SJCRH30 (cell line): ENCODE results near the gene AASDH. TPM values are rescaled to one million over a fixed set of nuclear protein-coding genes. Genes with fewer than 3 reads are reported as not detected.
"Not testable (repeated sequence)": the region's sequence is repeated elsewhere in the genome, so short reads cannot be mapped to it uniquely, and the experiment has no call there.

Experiments
- DNase-seq, 2 experiments: peaks; one replicate each; pipeline ENCODE4 v3.0.0-alpha.2; 2015 to 2020
- H3K27ac ChIP-seq: fragments of 250-450 bp; sonication (Bioruptor Pico); 2 replicates; pipeline ENCODE4 v1.5.1; 2020; ENCODE audit warnings: mild to moderate bottlenecking, moderate library complexity
- H3K27me3 ChIP-seq: fragments of 250-450 bp; sonication (Bioruptor Pico); 2 replicates; pipeline ENCODE4 v1.5.1; 2020; ENCODE audit warnings: mild to moderate bottlenecking, moderate library complexity
- H3K36me3 ChIP-seq: fragments of 250-450 bp; sonication (Bioruptor Pico); 2 replicates; pipeline ENCODE4 v1.5.1; 2020; ENCODE audit warnings: mild to moderate bottlenecking, moderate library complexity
- H3K4me1 ChIP-seq: fragments of 250-450 bp; sonication (Bioruptor Pico); 2 replicates; pipeline ENCODE4 v1.5.1; 2020; ENCODE audit warnings: mild to moderate bottlenecking, moderate library complexity
- H3K4me3 ChIP-seq: fragments of 250-450 bp; sonication (Bioruptor Pico); 2 replicates; pipeline ENCODE4 v1.5.1; 2020; ENCODE audit warnings: mild to moderate bottlenecking, moderate library complexity
- H3K9me3 ChIP-seq: fragments of 250-450 bp; sonication (Bioruptor Pico); replicated peaks from 2 replicates; pipeline ENCODE4 v1.5.1; 2020; ENCODE audit warnings: mild to moderate bottlenecking, moderate library complexity
- total RNA-seq: library from RNA; depleted of rRNA; stranded (reverse); fragments of >200 nt; shearing (Covaris generic); gene quantifications from 2 replicates; pipeline ENCODE4 v1.2.3, GENCODE V29; 2014

Gene AASDH
- total RNA-seq, 1 experiment from 2014 or later = 21.0 TPM

DNA sequence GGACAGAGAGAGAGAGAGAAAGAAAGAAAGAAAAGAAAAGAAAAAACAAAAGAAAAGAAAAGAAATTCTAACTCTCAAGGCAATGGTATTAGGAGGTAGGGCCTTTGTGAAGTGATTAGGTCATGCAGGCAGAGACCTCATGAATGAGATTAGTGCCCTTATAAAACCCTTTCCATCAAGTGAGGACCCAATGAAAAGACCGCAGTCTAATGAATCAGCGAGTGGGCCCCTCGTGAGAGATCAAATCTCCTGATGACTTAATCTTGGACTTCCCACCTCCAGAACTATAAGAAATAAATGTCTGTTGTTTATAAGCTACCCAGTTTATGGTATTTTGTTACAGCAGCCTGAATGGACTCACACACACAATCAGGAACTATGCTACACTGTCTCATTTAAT, 16.9 kb downstream of the AASDH start:
- Histone ChIP-seq H3K4me1 (peaks cover 9% of the 10 kb centered on the region), H3K27ac (no peak overlapping the region), H3K9me3 (peaks cover 6% of the 10 kb centered on the region), H3K27me3 (no peaks in the 10 kb centered on the region), H3K4me3 (no peak overlapping the region), H3K36me3 (peaks cover 4% of the 10 kb centered on the region; the same call in 1 of the 2 replicates)
- DNase-seq = no peak

DNA sequence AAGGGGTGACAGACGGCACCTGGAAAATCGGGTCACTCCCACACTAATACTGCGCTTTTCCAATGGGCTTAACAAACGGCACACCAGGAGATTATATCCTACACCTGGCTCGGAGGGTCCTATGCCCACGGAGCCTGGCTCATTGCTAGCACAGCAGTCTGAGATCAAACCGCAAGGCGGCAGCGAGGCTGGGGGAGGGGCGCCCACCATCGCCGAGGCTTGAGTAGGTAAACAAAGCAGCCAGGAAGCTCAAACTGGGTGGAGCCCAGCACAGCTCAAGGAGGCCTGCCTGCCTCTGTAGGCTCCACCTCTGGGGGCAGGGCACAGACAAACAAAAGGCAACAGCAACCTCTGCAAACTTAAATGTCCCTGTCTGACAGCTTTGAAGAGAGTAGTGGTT, 24.3 kb downstream of the AASDH start:
- H3K36me3 ChIP-seq, H3K4me1 ChIP-seq, H3K9me3 ChIP-seq, H3K27ac ChIP-seq, DNase-seq, H3K27me3 ChIP-seq, H3K4me3 ChIP-seq: not testable (repeated sequence)

DNA sequence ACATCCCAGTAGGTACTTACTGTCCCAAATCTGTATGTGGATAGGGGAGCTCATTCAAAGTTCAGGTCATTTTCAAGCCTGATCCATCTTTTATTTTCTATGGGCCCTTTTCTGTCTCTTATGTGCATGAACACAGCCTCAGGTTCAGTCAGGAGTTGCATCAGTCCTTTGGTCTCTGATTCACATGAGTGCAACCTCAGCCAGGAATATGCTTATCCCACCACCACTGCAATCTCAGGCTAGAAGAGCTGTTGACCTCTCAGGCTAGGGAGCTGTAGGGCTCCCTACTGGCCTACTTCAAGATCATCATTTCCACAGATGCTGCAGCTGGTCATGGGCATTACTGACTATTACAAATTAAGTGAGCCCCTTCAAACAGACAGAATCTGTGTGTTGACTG, 27.2 kb downstream of the AASDH start:
- H3K4me1 ChIP-seq = no peaks in the 10 kb centered on the region
- H3K36me3 ChIP-seq = no peaks in the 10 kb centered on the region; the same call in none of the 2 replicates
- no peaks in the 10 kb centered on the region; the same call in 1 of the 2 replicates for H3K9me3 ChIP-seq
- H3K27ac ChIP-seq = no peak overlapping the region
- H3K27me3 ChIP-seq = no peaks in the 10 kb centered on the region
- DNase-seq = no peak
- no peak overlapping the region for H3K4me3 ChIP-seq

DNA sequence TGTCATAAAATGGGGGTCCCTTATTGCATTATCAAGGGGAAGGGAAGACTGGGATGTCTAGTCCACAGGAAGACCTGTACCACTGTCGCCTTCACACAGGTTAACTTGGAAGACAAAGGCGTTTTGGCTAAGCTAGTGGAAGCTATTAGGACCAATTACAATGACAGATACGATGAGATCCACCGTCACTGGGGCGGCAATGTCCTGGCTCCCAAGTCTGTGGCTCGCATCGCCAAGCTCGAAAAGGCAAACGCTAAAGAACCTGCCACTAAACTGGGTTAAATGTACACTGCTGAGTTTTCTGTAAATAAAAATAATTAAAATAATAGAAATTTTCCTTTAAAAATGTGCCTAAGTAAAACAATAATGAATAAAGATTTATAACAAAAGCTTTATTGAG, 30.6 kb downstream of the AASDH start:
- Histone ChIP-seq H3K4me3 (no peak overlapping the region), H3K4me1 (no peaks in the 10 kb centered on the region), H3K27me3 (no peaks in the 10 kb centered on the region), H3K36me3 (no peaks in the 10 kb centered on the region; the same call in none of the 2 replicates), H3K9me3 (no peaks in the 10 kb centered on the region; the same call in 1 of the 2 replicates), H3K27ac (no peak overlapping the region)
- no peak for DNase-seq

DNA sequence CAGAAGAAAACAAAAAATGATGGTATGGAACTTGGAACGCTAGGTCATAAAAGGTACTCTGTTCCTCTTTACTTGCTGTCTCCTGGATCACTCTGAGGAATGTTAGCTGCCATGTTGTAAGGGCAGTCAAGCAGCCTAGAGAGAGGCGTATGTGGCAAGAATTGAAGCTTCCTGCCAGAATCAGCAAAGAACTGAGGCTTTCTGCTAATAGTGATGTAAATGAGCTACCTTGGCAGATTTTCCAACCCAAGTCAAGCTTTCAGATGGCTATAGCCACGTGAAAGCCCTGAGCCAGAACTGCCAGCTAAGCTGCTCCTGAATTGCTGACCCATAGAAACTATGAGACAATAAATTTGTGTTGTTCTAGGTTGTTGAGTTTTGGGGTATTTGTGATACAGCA, 38.7 kb downstream of the AASDH start:
- Histone ChIP-seq H3K27me3 (no peaks in the 10 kb centered on the region), H3K9me3 (no peaks in the 10 kb centered on the region), H3K4me3 (no peak overlapping the region), H3K27ac (no peak overlapping the region), H3K36me3 (no peaks in the 10 kb centered on the region), H3K4me1 (no peaks in the 10 kb centered on the region)
- DNase-seq = no peak

DNA sequence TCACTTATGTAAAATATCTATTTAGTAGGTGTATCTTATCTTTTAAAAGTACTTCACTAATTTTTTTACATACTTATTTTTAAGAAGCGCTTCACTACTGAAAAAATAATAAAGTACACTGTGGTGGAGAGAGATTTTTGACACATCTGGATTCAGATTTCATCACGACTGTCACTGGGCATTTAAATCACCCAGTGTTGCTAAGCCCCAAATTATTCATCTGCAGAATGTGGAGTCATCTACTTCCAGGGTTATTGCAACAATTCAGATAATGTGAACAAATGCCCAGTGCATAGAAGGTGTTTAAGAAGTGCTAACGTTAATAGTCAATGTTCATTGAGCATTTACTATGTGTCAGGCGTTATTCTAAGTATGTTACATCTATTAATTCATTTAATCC, 41.8 kb downstream of the AASDH start:
- DNase-seq = no peak

DNA sequence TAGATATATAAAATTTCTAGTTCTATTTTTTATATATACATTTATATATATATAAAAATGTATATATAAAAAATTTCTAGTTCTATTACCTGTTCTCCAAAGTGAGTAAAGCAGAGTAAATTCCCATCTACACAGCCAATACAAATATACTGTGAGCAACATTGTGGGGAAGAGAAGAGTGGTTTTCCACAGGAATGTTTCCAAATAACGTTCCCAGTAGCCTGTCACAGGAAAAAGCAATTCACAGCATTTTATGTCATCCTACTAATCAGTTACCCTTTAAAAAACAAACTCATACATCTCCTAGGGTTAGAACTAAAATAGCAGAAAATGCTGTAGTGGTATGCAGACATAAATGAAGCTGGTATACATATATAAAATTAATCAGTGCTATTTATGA, 44.5 kb downstream of the AASDH start:
- Histone ChIP-seq H3K36me3 (peaks cover 16% of the 10 kb centered on the region), H3K4me3 (no peak overlapping the region), H3K4me1 (no peaks in the 10 kb centered on the region), H3K27me3 (no peaks in the 10 kb centered on the region), H3K9me3 (peaks cover 5% of the 10 kb centered on the region; the same call in 1 of the 2 replicates), H3K27ac (no peak overlapping the region)
- no peak for DNase-seq

More for the DNA sequence above, 41.8 kb downstream of the AASDH start:
- Histone ChIP-seq H3K27ac (no peak overlapping the region), H3K9me3 (no peaks in the 10 kb centered on the region), H3K27me3 (no peaks in the 10 kb centered on the region), H3K4me1 (no peaks in the 10 kb centered on the region), H3K4me3 (no peak overlapping the region), H3K36me3 (no peaks in the 10 kb centered on the region)

DNA sequence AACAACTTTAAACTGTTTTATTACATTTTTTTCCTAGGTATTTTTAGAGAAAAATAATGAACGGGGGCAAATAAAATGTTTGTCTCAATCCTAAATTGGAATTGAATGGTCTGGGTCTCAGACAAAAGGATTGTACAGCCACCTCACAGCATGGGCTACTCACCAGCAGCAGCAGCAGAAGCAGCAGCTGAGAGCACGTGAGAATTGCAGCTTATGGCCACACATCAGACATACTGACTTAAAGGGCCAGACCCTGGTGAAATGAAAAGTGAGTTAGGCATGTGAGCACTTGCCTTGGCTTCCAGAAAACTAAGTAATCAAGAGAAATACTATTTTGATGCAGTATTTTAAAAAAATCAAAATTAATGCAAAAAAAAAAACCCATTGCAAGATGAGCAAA, 56.6 kb downstream of the AASDH start:
- Histone ChIP-seq H3K36me3 (peaks cover 9% of the 10 kb centered on the region; the same call in 1 of the 2 replicates), H3K27ac (peak overlapping the region; percentile 7; the same call in 1 of the 2 replicates), H3K9me3 (peaks cover 2% of the 10 kb centered on the region), H3K4me1 (peaks cover 21% of the 10 kb centered on the region), H3K27me3 (no peaks in the 10 kb centered on the region), H3K4me3 (no peak overlapping the region)
- peak; percentile 47 to 68 for DNase-seq

DNA sequence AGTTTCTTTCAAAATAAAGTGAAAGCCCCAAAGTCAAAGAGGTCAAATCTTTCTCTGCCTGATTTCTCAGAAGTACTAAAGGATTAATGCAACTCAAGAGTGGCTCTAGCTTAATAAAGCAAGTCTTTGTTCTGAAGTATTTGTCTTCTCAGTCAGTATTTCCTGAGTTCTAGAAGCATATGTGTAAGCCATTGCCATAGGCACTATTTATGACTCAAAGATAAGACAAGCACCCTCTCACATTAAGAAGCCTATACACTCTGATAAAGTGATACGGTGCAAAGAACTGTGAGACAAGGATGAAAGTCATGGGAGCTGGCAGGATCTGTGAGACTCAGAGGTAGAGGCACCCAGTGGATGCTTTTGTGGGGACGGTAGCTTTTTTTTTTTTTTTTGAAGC, 60.9 kb downstream of the AASDH start:
- Histone ChIP-seq H3K4me3 (no peak overlapping the region), H3K27me3 (no peaks in the 10 kb centered on the region), H3K4me1 (peaks cover 21% of the 10 kb centered on the region), H3K36me3 (peaks cover 13% of the 10 kb centered on the region; the same call in 1 of the 2 replicates), H3K9me3 (no peaks in the 10 kb centered on the region), H3K27ac (no peak overlapping the region)
- peak in 1 of 2 experiments; percentile 38 for DNase-seq

DNA sequence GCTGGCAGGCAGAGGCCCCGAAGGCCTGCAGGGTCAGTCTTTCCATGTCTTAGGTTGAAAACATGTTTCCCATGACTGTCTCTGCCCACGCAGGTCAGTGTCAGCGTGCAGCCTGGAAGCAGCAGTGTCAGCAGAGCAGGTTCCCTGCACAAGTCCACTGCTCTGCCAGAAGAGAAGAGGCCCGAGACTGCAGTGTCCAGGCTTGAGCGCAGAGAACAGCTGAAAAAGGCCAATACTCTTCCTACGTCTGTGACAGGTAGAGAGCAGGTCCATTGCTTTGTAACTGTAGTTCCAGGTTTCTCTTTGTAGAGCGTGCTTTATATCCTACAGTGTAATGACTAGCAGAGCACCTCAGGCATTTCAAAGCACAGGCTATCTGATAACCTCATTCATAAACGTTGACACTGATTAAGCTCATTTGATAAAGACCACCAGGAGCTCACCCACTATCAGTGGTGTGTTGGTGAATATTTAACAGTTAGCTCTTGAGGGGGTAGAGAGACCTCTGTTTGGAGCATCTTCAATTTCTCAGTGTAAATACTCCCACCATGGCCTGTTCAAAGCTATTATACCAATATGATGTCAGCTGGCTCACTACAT, 63.2 kb downstream of the AASDH start:
- H3K4me3 ChIP-seq = no peak overlapping the region
- no peak for DNase-seq
- H3K36me3 ChIP-seq = peaks cover 10% of the 10 kb centered on the region; the same call in 1 of the 2 replicates
- H3K27me3 ChIP-seq = no peaks in the 10 kb centered on the region
- 0 out of 2 replicates have a peak, but pooled peaks cover 4% of the 10 kb centered on the region for H3K4me1 ChIP-seq
- no peaks in the 10 kb centered on the region for H3K9me3 ChIP-seq
- H3K27ac ChIP-seq = no peak overlapping the region

DNA sequence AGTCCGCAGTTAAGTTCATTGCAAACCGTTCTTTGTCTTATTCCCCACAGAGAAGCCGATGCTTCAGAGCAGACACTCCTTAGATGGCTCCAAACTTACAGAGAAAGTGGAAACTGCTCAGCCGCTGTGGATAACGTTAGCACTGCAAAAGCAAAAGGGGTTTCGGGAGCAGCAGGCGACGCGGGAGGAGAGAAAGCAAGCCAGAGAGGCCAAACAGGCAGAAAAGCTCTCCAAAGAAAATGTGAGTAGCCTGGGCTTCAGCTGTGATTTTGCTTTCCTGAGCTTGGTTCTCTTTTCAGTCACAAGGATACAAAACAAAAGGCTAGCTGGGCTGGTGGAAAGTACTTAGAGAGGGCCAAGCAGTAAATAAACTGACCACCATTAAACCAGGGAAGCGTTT, 64.0 kb downstream of the AASDH start:
- Histone ChIP-seq H3K27me3 (no peaks in the 10 kb centered on the region), H3K9me3 (no peaks in the 10 kb centered on the region), H3K36me3 (peaks cover 9% of the 10 kb centered on the region; the same call in 1 of the 2 replicates), H3K4me3 (no peak overlapping the region), H3K4me1 (0 out of 2 replicates have a peak, but pooled peaks cover 4% of the 10 kb centered on the region), H3K27ac (no peak overlapping the region)
- no peak for DNase-seq

DNA sequence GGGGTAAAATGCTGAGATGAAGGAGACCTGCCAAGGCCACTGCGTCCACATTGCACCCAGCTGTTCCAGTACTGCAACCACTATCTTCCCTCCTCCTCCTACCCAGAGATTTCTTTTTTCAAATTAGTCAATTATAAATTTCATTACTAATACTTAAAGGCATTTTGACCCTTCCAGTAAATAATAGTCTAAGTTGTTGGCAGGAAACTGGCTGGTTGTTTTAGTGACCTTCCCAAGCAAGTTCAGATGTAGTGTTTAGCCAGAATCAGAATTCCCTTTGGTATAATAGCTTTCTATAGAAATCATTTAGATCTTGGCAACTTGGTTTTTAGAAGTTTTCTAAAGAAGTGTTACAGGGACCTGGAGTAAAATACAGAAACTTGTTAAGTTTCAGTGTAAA, 66.0 kb downstream of the AASDH start:
- no peaks in the 10 kb centered on the region for H3K9me3 ChIP-seq
- no peak for DNase-seq
- H3K4me3 ChIP-seq = no peak overlapping the region
- H3K4me1 ChIP-seq = 0 out of 2 replicates have a peak, but pooled peaks cover 3% of the 10 kb centered on the region
- no peaks in the 10 kb centered on the region for H3K27me3 ChIP-seq
- peaks cover 9% of the 10 kb centered on the region for H3K36me3 ChIP-seq
- H3K27ac ChIP-seq = no peak overlapping the region

DNA sequence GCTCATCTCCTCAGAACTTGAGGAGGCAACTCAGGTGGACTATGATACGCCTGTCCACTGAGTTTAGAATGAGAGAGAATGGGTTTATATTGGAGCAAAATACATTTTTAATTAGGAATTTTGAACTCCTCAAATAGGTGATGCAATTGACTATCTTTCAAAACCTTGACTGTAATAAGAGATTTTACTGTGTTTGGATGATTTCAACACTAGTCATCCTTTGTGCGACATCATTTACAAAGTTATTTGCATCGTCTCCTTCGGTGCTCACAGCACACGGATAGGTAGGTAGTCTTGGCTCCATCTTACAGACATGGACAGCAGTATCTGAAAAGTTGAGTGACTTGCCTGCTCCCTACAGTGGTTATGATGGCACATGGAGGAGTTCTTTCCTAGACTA, 67.0 kb downstream of the AASDH start:
- Histone ChIP-seq H3K27ac (no peak overlapping the region), H3K27me3 (no peaks in the 10 kb centered on the region), H3K36me3 (peaks cover 9% of the 10 kb centered on the region), H3K9me3 (no peaks in the 10 kb centered on the region), H3K4me1 (no peaks in the 10 kb centered on the region), H3K4me3 (no peak overlapping the region)
- no peak for DNase-seq

DNA sequence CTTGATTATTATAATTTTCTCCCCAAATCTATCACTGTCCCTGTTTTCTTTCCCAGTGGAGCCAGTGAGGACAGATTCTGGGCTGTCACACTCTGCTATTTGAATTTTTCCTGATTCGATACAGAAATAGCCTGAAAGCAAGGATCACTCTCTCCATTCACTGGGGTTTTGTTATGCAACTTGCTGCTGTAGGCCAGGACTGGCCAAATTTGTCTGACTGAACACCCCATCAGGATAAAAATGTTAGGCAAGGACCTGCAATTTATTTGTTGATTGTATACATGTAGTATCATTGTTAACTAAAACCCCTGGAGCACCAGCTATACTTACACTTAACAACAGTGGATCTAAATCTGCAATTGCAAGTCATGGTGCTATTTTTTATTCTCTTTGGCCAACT, 68.7 kb downstream of the AASDH start:
- H3K4me3 ChIP-seq = no peak overlapping the region
- no peaks in the 10 kb centered on the region for H3K9me3 ChIP-seq
- H3K36me3 ChIP-seq = peaks cover 24% of the 10 kb centered on the region
- H3K4me1 ChIP-seq = no peaks in the 10 kb centered on the region
- DNase-seq = no peak
- H3K27me3 ChIP-seq = no peaks in the 10 kb centered on the region
- no peak overlapping the region for H3K27ac ChIP-seq

DNA sequence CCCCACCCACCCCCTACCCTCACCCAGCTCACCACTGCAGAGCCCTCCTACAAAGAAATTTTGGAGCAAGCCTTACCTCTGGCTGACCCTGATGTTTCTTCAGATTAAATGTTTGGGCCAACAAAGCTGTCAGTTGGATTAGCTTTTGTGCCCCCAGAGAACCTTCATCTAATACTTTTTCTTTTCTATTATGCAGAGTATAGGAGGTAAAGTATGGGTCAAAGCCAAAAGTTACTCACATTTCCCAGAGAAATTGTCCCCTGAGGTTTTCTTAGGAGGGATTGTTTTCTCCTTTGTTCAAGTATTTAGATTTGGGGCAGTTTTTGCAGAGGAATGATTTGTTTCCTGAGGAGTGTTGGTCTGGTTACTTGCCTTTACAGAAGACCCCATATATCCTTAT, 69.5 kb downstream of the AASDH start:
- no peaks in the 10 kb centered on the region for H3K4me1 ChIP-seq
- H3K27me3 ChIP-seq = no peaks in the 10 kb centered on the region
- no peak for DNase-seq
- H3K36me3 ChIP-seq = peaks cover 31% of the 10 kb centered on the region
- no peak overlapping the region for H3K27ac ChIP-seq
- H3K9me3 ChIP-seq = no peaks in the 10 kb centered on the region
- H3K4me3 ChIP-seq = no peak overlapping the region
